HFF-Myc (cell line): Measurements from ENCODE around the gene CLPSL2.

Experiments
- DNase-seq: peaks from one replicate; pipeline ENCODE4 v3.0.0-alpha.2; 2011; ENCODE audit warnings: low read depth; ENCODE audit errors: extremely low read depth
- H3K4me3 ChIP-seq: replicated peaks from 2 replicates; pipeline ENCODE4 v1.5.1; 2011; ENCODE audit warnings: low read depth, mild to moderate bottlenecking, control low read depth, low read length
- TF ChIP-seq, protein P1 (sequence below): IDR thresholded peaks from 2 replicates; pipeline ENCODE4 v1.5.1; 2012; ENCODE audit warnings: mild to moderate bottlenecking, low read depth, low read length, control low read depth; ENCODE audit errors: missing control alignments

Gene CLPSL2

DNA sequence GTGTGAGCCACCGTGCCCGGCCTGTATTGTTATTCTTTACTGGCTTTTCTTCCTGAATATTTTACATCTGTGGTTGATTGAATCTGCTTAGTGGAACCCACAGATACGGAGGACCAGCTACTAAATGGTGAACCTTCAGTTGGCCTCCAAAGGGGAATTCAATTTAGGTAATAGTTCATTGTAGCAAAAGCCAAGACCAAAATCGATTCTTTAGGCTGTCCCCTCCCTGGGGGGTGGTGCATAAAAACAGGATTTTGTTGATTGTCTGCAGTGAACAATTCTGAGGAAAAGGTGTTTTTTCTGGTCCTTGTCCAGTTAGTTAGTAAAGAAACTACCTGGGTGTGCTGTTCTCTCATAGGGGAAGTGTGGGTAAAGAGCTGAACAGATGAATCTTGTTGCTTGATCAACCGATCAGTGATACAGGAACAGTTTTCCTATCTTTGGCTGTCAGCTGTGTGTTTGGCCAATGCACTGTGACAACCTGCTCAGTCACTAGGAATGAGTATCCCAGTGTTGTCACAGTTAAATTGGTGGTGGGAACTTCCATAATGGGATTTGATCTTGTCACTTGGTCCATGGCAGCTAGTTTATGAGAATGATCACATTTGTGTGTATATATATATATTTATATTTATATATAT lies 48.3 kb downstream of the CLPSL2 start:
- H3K4me3 ChIP-seq = no peak overlapping the region
- no peak for DNase-seq
- TF ChIP-seq, protein P1, sequence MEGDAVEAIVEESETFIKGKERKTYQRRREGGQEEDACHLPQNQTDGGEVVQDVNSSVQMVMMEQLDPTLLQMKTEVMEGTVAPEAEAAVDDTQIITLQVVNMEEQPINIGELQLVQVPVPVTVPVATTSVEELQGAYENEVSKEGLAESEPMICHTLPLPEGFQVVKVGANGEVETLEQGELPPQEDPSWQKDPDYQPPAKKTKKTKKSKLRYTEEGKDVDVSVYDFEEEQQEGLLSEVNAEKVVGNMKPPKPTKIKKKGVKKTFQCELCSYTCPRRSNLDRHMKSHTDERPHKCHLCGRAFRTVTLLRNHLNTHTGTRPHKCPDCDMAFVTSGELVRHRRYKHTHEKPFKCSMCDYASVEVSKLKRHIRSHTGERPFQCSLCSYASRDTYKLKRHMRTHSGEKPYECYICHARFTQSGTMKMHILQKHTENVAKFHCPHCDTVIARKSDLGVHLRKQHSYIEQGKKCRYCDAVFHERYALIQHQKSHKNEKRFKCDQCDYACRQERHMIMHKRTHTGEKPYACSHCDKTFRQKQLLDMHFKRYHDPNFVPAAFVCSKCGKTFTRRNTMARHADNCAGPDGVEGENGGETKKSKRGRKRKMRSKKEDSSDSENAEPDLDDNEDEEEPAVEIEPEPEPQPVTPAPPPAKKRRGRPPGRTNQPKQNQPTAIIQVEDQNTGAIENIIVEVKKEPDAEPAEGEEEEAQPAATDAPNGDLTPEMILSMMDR = no peak
